A549 (cell line): Measurements from ENCODE around the gene TP53RK. TPM values are rescaled to one million over a fixed set of nuclear protein-coding genes. Genes with fewer than 3 reads are reported as not detected.

ENCODE experiments used
- polyA plus RNA-seq, 4 experiments: library from polyadenylated mRNA; depleted of rRNA in 3 of 4; stranded (reverse); fragments of >200 nt; fragmentation: RNase III in 1 of 4; extraction: RNeasy Plus Mini Kit Qiagen cat#74134 plus additional on column Dnase treatment in 1 of 4; gene quantifications; 2 replicates in 3 of 4; 3 replicates in 1 of 4; pipeline ENCODE4 v1.2.3, GENCODE V29; 2011 to 2017

TP53RK gene
- polyA plus RNA-seq, 2 of the 4 experiments (the other 2 are of a cell fraction) = 9.8 to 11.8 TPM

Other genes starting within 250 kb of the TP53RK start
- gene ZNF334, start 175.9 kb downstream of the TP53RK start, polyA plus RNA-seq (2011; rRNA removed) = 0.03 TPM in 1 of 2 replicates, not detected in the other
- gene ZNF334, start 175.9 kb downstream of the TP53RK start, polyA plus RNA-seq (2017; fragmentation: RNase III; extraction: RNeasy Plus Mini Kit Qiagen cat#74134 plus additional on column Dnase treatment) = not detected in 3 replicates
- gene OCSTAMP, start 138.8 kb downstream of the TP53RK start, polyA plus RNA-seq (2011; rRNA removed) = not detected in 2 replicates
- gene OCSTAMP, start 138.8 kb downstream of the TP53RK start, polyA plus RNA-seq (2017; fragmentation: RNase III; extraction: RNeasy Plus Mini Kit Qiagen cat#74134 plus additional on column Dnase treatment) = not detected in 3 replicates
- 0.04 TPM in 1 of 2 replicates, not detected in the other for gene SLC13A3, start 38.0 kb downstream of the TP53RK start, polyA plus RNA-seq (2011; rRNA removed)
- 0.19 TPM in 1 of 3 replicates, not detected in the others for gene SLC13A3, start 38.0 kb downstream of the TP53RK start, polyA plus RNA-seq (2017; fragmentation: RNase III; extraction: RNeasy Plus Mini Kit Qiagen cat#74134 plus additional on column Dnase treatment)
- 0.01 TPM in 1 of 2 replicates, not detected in the other for gene SLC2A10, start 20.2 kb upstream of the TP53RK start, polyA plus RNA-seq (2011; rRNA removed)
- gene SLC2A10, start 20.2 kb upstream of the TP53RK start, polyA plus RNA-seq (2017; fragmentation: RNase III; extraction: RNeasy Plus Mini Kit Qiagen cat#74134 plus additional on column Dnase treatment) = not detected in 3 replicates
- gene EYA2, start 205.4 kb upstream of the TP53RK start, polyA plus RNA-seq (2011; rRNA removed) = 4.6 and 5.0 TPM in 2 replicates
- gene EYA2, start 205.4 kb upstream of the TP53RK start, polyA plus RNA-seq (2017; fragmentation: RNase III; extraction: RNeasy Plus Mini Kit Qiagen cat#74134 plus additional on column Dnase treatment) = 4.2 to 5.3 TPM (median 4.5 TPM) in 3 replicates